ENCODE results near the gene S100Z.
"Not testable (repeated sequence)": the region's sequence is repeated elsewhere in the genome, so short reads cannot be mapped to it uniquely, and the experiment has no call there.

Gene S100Z

DNA sequence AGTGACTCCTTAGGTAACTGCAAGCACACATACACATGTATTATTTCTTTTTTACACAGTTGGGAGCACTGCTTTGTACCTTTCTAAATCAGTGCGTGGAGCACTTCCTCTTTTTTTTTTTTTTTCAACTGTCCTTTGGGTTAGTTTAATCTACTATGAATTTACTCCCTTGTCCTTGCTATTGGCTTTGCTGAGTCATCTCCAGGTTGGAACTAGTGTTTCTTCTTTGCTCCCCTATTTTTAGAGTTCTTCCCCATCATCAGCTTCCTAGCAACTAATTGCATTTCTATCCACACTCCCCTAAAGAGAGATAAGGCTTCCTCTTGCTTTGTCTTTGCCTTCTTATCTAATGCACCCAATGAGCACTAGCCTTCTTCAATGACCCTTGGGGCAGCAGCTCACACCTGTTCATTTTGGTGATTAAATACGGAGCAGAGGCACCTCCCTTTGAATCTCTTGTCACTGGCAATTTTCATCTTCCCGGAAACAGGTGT is 24.3 kb downstream of the S100Z start:
- H3K4me3 ChIP-seq (ENCODE audit: low read length), result no peak overlapping the region
- no peak for DNase-seq (ENCODE audit: low read depth)
- TF ChIP-seq, protein P1, sequence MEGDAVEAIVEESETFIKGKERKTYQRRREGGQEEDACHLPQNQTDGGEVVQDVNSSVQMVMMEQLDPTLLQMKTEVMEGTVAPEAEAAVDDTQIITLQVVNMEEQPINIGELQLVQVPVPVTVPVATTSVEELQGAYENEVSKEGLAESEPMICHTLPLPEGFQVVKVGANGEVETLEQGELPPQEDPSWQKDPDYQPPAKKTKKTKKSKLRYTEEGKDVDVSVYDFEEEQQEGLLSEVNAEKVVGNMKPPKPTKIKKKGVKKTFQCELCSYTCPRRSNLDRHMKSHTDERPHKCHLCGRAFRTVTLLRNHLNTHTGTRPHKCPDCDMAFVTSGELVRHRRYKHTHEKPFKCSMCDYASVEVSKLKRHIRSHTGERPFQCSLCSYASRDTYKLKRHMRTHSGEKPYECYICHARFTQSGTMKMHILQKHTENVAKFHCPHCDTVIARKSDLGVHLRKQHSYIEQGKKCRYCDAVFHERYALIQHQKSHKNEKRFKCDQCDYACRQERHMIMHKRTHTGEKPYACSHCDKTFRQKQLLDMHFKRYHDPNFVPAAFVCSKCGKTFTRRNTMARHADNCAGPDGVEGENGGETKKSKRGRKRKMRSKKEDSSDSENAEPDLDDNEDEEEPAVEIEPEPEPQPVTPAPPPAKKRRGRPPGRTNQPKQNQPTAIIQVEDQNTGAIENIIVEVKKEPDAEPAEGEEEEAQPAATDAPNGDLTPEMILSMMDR (IDR thresholded peaks at IDR 0.05; ENCODE audit: insufficient read depth, low read depth, low read length, missing control alignments), result no peak

DNA sequence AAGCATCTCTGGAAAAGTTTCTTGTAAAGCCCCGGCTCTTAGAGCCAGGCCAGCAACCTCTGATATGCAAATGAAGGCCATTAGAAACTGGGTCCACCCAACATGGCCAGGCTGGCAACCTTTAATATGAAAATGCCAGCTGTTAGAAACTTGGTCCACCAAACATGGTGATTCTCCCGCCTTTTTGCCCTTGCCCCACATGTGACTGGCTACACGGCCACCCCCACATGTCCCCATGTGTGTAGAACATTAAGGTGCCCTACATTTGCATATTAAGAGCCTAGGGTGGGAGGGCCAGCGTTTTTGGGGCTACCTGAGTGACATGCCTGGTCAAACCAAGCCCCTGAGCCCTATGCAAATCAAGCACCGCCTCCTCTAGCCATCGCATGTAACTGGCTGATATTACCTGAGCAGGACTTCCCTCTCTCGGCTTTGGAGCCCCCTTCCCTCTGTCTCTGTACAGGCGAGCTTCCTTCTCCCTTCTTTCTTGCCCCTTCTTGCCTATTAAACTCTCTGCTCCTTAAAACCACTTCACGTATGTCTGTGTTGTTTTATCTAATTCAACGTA is 39.0 kb downstream of the S100Z start:
- TF ChIP-seq, protein P1 (IDR thresholded peaks at IDR 0.05; ENCODE audit: insufficient read depth, low read depth, low read length, missing control alignments), result no peak
- DNase-seq (ENCODE audit: low read depth), result no peak
- no peak overlapping the region for H3K4me3 ChIP-seq (ENCODE audit: low read length)

DNA sequence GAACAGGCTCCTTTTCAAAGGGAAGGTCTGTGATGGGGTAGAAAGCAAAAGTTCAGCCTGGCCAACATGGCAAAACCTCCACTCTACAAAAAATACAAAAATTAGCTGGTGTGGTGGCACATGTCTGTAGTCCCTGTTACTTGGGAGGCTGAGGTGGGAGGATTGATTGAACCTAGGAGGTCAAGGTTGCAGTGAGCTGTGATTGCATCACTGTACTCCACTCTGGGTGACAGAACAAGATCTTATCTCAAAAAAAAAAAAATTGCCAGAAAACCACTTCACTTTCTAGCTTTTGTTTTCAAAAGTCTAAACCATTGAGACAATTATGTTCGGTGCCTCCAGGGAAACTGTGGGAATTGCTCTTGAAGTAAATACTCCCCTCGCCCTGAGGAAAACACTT is 43.5 kb downstream of the S100Z start:
- DNase-seq (ENCODE audit: low read depth), result no peak
- TF ChIP-seq, protein P1 (IDR thresholded peaks at IDR 0.05; ENCODE audit: insufficient read depth, low read depth, low read length, missing control alignments), result no peak
- no peak overlapping the region for H3K4me3 ChIP-seq (ENCODE audit: low read length)

DNA sequence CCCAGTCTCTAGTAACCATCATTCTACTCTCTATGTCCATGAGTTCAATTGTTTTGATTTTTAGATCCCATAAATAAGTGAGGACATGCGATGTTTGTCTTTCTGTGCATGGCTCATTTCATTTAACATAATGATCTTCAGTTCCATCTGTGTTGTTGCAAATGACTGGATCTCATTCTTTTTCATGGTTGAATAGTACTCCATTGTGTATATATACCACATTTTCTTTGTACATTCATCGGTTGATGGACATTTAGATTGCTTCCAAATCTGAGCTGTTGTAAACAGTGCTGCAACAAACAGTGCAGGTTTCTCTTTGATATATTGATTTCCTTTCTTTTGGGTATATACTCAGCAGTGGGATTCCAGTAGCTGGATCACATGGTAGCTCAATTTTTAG is 46.4 kb downstream of the S100Z start:
- DNase-seq (ENCODE audit: low read depth), result no peak
- TF ChIP-seq, protein P1 (IDR thresholded peaks at IDR 0.05; ENCODE audit: insufficient read depth, low read depth, low read length, missing control alignments), result no peak

DNA sequence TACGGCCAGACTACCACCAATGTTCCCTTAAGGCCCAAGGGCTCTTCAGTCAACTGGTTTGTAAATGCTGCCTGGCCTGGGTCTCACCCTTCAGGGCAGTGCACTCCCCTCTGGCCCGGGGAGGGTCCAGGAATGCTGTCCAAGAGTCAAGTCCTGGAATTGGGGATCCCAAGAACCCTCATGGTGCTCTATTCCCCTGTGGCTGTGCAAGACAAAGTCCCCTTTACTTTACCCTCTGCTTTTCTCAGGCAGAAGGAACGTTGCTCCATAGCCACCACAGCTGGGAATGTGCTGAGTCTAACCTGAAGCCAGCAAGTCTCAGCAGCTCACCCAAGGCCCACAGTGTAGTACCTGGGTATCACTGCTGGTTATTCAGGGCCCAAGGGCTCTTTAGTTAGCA is 51.7 kb downstream of the S100Z start:
- TF ChIP-seq, protein P1 (IDR thresholded peaks at IDR 0.05; ENCODE audit: insufficient read depth, low read depth, low read length, missing control alignments), result no peak
- peak; percentile 2 for DNase-seq (ENCODE audit: low read depth)
- no peak overlapping the region for H3K4me3 ChIP-seq (ENCODE audit: low read length)

More for the DNA sequence above, 46.4 kb downstream of the S100Z start:
- no peak overlapping the region for H3K4me3 ChIP-seq (ENCODE audit: low read length)

DNA sequence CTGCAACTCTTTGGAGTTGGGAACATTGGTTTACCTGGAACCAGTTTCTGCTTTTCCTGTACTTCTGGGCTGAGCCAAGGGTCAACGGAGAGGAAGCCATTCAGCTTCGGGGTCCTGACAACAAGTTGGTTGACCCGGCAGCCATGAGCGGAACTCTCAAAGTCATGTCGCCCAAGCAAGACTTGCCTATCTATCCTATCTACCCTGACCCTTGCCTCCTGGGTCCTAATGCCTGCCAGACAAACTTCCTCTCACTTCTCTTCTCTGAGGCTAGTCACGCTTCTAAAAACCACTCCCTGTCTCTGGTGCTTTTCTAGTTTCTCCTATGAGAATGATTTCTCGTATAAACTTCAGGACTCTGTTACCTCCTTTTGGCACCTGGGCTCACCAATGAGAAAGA is 58.4 kb downstream of the S100Z start:
- H3K4me3 ChIP-seq (ENCODE audit: low read length), result no peak overlapping the region
- TF ChIP-seq, protein P1 (IDR thresholded peaks at IDR 0.05; ENCODE audit: insufficient read depth, low read depth, low read length, missing control alignments), result no peak
- no peak for DNase-seq (ENCODE audit: low read depth)

DNA sequence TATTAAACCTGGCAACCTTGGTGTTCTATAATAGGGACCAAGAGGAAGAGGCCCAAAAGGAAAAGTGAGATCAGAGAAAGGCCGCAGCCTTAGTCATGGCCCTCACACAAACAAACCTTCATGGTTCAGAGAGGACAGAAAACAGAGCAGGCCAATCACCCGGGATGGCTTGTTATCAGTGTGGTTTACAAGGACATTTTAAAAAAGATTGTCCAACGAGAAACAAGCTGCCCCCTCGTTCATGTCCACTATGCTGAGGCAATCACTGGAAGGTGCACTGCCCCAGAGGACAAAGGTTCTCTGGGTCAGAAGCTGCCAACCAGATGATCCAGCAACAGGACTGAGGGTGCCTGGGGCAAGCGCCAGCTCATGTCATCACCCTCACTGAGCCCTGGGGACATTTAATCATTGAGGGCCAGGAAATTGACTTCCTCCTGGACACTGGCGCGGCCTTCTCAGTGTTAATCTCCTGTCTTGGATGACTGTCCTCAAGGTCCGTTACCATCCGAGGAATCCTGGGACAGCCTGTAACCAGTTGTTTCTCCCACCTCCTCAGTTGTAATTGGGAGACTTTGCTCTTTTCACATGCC is 60.6 kb downstream of the S100Z start:
- H3K4me3 ChIP-seq (ENCODE audit: low read length); DNase-seq (ENCODE audit: low read depth): not testable (repeated sequence)

DNA sequence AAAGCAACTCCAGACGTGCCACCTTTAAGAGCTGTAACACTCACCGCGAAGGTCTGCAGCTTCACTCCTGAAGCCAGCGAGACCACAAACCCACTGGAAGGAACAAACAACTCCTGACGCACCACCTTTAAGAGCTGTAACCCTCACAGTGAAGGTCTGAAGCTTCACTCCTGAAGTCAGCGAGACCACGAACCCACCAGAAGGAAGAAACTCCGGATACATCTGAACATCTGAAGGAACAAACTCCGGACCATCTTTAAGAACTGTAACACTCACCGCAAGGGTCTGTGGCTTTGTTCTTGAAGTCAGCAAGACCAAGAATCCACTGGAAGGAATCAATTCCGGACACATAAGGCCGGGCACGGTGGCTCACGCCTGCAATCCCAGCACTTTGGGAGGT is 64.9 kb downstream of the S100Z start:
- H3K4me3 ChIP-seq (ENCODE audit: low read length); DNase-seq (ENCODE audit: low read depth): not testable (repeated sequence)
